ENCODE data around the gene CEPT1. TPM values are rescaled to one million over a fixed set of nuclear protein-coding genes. Genes with fewer than 3 reads are reported as not detected.

Gene CEPT1
- total and polyA plus RNA-seq, 2 experiments from 2014 or later, result 28.7 to 35.8 TPM

- Histone ChIP-seq H3K4me3 (no peak overlapping the region), H4K20me1 (ENCODE audit: insufficient read depth) (no peaks in the 10 kb centered on the region), H3K79me2 (ENCODE audit: insufficient read depth) (peaks cover 42% of the 10 kb centered on the region), H3K9ac (no peak overlapping the region), H3F3A (ENCODE audit: insufficient read depth) (no peaks in the 10 kb centered on the region), H3K27me3 (replicated peaks; ENCODE audit: insufficient read depth) (no peaks in the 10 kb centered on the region), H3K4me1 (ENCODE audit: insufficient read depth) (no peaks in the 10 kb centered on the region), H2AFZ (no peak overlapping the region), H3K9me2 (ENCODE audit: insufficient read depth) (no peaks in the 10 kb centered on the region), H3K4me2 (ENCODE audit: unreplicated experiment) (no peak overlapping the region), H3K27ac (no peak overlapping the region), H3K9me3 (ENCODE audit: low read depth) (no peaks in the 10 kb centered on the region), H3K36me3 (ENCODE audit: low read depth) (peaks cover 32% of the 10 kb centered on the region)
- in situ Hi-C loops (cut with MboI), result no loop called here
- no peak for TF ChIP-seq EZH2phosphoT487 (IDR thresholded peaks at IDR 0.05; ENCODE audit: insufficient read depth, low read depth)
- TF ChIP-seq EZH2 (IDR thresholded peaks at IDR 0.05; ENCODE audit: insufficient read depth, poor library complexity, severe bottlenecking), result no peak
- no peak for DNase-seq
- 94 to 100% methylated on average over 1 of the region's 1 CpG for WGBS, 2 experiments (ENCODE audit: low coverage in 1 of 2, low lambda C conversion rate in 2 of 2, missing lambda C conversion rate in 2 of 2)
Measured at GRCh38 chr1:111161843-111162487, 21.9 kb downstream of the CEPT1 start.

DNA sequence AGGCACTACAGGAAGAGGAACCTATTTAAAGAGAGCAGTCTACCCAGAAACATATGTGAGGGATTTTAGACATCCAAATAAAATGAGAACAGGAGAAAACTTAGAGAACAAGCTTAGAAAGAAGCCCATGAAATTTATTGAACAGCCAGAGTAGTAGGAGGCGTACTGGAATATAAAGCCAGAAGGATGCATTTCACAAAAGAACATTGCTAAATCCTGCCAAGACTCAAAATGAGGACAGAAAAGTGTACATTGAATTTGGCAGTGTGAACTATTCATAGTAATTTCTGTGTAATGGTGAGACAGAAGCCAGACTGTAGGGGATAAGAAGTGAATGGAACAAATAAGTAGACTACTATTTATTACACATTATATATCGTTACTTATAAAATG lies 22.5 kb downstream of the CEPT1 start:
- H3K4me1 ChIP-seq (ENCODE audit: insufficient read depth), result no peaks in the 10 kb centered on the region
- DNase-seq, result no peak
- no peaks in the 10 kb centered on the region for H3K27me3 ChIP-seq (replicated peaks; ENCODE audit: insufficient read depth)
- no peak overlapping the region for H2AFZ ChIP-seq
- no peak overlapping the region for H3K4me3 ChIP-seq
- H3K9ac ChIP-seq, result no peak overlapping the region
- H3K9me2 ChIP-seq (ENCODE audit: insufficient read depth), result no peaks in the 10 kb centered on the region
- WGBS, 2 experiments (ENCODE audit: low coverage in 1 of 2, low lambda C conversion rate in 2 of 2, missing lambda C conversion rate in 2 of 2), result 96 to 98% methylated on average over 2 of the region's 2 CpGs
- no peaks in the 10 kb centered on the region for H3F3A ChIP-seq (ENCODE audit: insufficient read depth)
- in situ Hi-C loops (cut with MboI), result no loop called here
- H3K9me3 ChIP-seq (ENCODE audit: low read depth), result no peaks in the 10 kb centered on the region
- no peak overlapping the region for H3K27ac ChIP-seq
- H3K4me2 ChIP-seq (ENCODE audit: unreplicated experiment), result no peak overlapping the region
- peaks cover 37% of the 10 kb centered on the region for H3K79me2 ChIP-seq (ENCODE audit: insufficient read depth)
- no peak for TF ChIP-seq EZH2 (IDR thresholded peaks at IDR 0.05; ENCODE audit: insufficient read depth, poor library complexity, severe bottlenecking)
- no peak for TF ChIP-seq EZH2phosphoT487 (IDR thresholded peaks at IDR 0.05; ENCODE audit: insufficient read depth, low read depth)
- H3K36me3 ChIP-seq (ENCODE audit: low read depth), result peaks cover 36% of the 10 kb centered on the region
- H4K20me1 ChIP-seq (ENCODE audit: insufficient read depth), result no peaks in the 10 kb centered on the region

GRCh38 chr1:111163363-111163762 lies 23.3 kb downstream of the CEPT1 start:
- Histone ChIP-seq H3K79me2 (ENCODE audit: insufficient read depth) (peaks cover 30% of the 10 kb centered on the region), H3K27me3 (replicated peaks; ENCODE audit: insufficient read depth) (no peaks in the 10 kb centered on the region), H2AFZ (no peak overlapping the region), H3K4me1 (ENCODE audit: insufficient read depth) (no peaks in the 10 kb centered on the region), H3K9ac (no peak overlapping the region), H3K9me3 (ENCODE audit: low read depth) (no peaks in the 10 kb centered on the region), H4K20me1 (ENCODE audit: insufficient read depth) (no peaks in the 10 kb centered on the region), H3K36me3 (ENCODE audit: low read depth) (peaks cover 44% of the 10 kb centered on the region), H3K27ac (no peak overlapping the region), H3K9me2 (ENCODE audit: insufficient read depth) (no peaks in the 10 kb centered on the region), H3K4me2 (ENCODE audit: unreplicated experiment) (no peak overlapping the region), H3K4me3 (no peak overlapping the region), H3F3A (ENCODE audit: insufficient read depth) (no peaks in the 10 kb centered on the region)
- in situ Hi-C loops (cut with MboI), result no loop called here
- 97 to 99% methylated on average over 4 of the region's 4 CpGs for WGBS, 2 experiments (ENCODE audit: low coverage in 1 of 2, low lambda C conversion rate in 2 of 2, missing lambda C conversion rate in 2 of 2)
- TF ChIP-seq EZH2 (IDR thresholded peaks at IDR 0.05; ENCODE audit: insufficient read depth, poor library complexity, severe bottlenecking), result no peak
- TF ChIP-seq EZH2phosphoT487 (IDR thresholded peaks at IDR 0.05; ENCODE audit: insufficient read depth, low read depth), result no peak
- DNase-seq, result no peak

DNA sequence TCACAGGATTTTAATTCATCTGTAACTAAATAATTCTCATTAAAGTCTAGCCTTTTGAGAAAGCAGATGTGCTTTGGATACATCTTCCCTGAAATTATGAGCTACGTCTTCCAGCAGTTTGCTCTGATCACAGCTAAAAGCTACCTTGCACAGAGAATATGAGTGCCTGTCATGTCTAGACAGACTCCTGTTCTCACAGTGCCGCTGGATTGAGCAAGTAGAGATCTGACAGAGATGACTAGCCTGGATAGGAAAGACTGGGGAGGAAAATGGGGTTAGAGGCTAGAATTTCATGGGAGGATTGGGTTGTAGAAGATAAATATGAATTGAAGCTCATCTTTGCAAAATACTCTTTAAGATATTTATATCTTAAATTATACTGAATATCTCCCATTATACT lies 24.1 kb downstream of the CEPT1 start:
- DNase-seq, result no peak
- Histone ChIP-seq H4K20me1 (ENCODE audit: insufficient read depth) (no peaks in the 10 kb centered on the region), H3F3A (ENCODE audit: insufficient read depth) (no peaks in the 10 kb centered on the region), H3K36me3 (ENCODE audit: low read depth) (peaks cover 46% of the 10 kb centered on the region), H3K4me2 (ENCODE audit: unreplicated experiment) (no peak overlapping the region), H3K4me3 (no peak overlapping the region), H3K9me2 (ENCODE audit: insufficient read depth) (no peaks in the 10 kb centered on the region), H3K4me1 (ENCODE audit: insufficient read depth) (no peaks in the 10 kb centered on the region), H3K9me3 (ENCODE audit: low read depth) (no peaks in the 10 kb centered on the region), H3K79me2 (ENCODE audit: insufficient read depth) (peaks cover 32% of the 10 kb centered on the region), H3K27ac (no peak overlapping the region), H3K27me3 (replicated peaks; ENCODE audit: insufficient read depth) (no peaks in the 10 kb centered on the region), H3K9ac (no peak overlapping the region), H2AFZ (no peak overlapping the region)
- TF ChIP-seq EZH2 (IDR thresholded peaks at IDR 0.05; ENCODE audit: insufficient read depth, poor library complexity, severe bottlenecking) (no peak), EZH2phosphoT487 (IDR thresholded peaks at IDR 0.05; ENCODE audit: insufficient read depth, low read depth) (no peak)
- WGBS, 2 experiments (ENCODE audit: low coverage in 1 of 2, low lambda C conversion rate in 2 of 2, missing lambda C conversion rate in 2 of 2), result 85 to 97% methylated on average over 2 of the region's 2 CpGs
- in situ Hi-C loops (cut with MboI), result no loop called here

DNA sequence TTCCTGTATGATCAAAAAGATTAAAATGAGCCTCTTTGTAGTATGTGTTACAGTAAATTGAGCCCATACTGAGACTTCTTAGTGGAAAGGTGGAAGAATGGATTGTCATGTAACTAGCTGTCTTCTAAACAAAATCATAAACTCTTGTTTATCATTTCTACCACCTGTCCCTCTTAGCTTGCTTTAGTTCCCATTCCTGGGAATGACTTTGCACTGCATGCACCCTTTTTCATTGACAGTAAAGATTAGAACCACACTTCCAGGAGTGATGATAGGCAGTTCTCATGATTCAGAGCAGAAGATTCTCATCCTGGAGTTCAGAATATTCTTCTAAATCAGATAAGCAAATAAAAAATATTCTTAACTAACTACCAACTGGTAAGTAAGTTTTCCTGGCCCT lies 32.4 kb downstream of the CEPT1 start:
- no peak for TF ChIP-seq EZH2 (IDR thresholded peaks at IDR 0.05; ENCODE audit: insufficient read depth, poor library complexity, severe bottlenecking)
- TF ChIP-seq EZH2phosphoT487 (IDR thresholded peaks at IDR 0.05; ENCODE audit: insufficient read depth, low read depth), result no peak
- no peaks in the 10 kb centered on the region for H4K20me1 ChIP-seq (ENCODE audit: insufficient read depth)
- H3K4me1 ChIP-seq (ENCODE audit: insufficient read depth), result no peaks in the 10 kb centered on the region; the same call in 1 of the 2 replicates
- no peak overlapping the region for H2AFZ ChIP-seq
- no peak overlapping the region for H3K4me3 ChIP-seq
- H3F3A ChIP-seq (ENCODE audit: insufficient read depth), result no peaks in the 10 kb centered on the region
- H3K9me3 ChIP-seq (ENCODE audit: low read depth), result no peaks in the 10 kb centered on the region
- no peaks in the 10 kb centered on the region for H3K27me3 ChIP-seq (replicated peaks; ENCODE audit: insufficient read depth)
- no peak overlapping the region for H3K27ac ChIP-seq
- H3K4me2 ChIP-seq (ENCODE audit: unreplicated experiment), result no peak overlapping the region
- DNase-seq, result no peak
- 0 out of 2 replicates have a peak, but pooled peaks cover 6% of the 10 kb centered on the region for H3K79me2 ChIP-seq (ENCODE audit: insufficient read depth)
- peaks cover 43% of the 10 kb centered on the region for H3K36me3 ChIP-seq (ENCODE audit: low read depth)
- in situ Hi-C loops (cut with MboI), result no loop called here
- no peaks in the 10 kb centered on the region for H3K9me2 ChIP-seq (ENCODE audit: insufficient read depth)
- no peak overlapping the region for H3K9ac ChIP-seq

Measured in GM23248 (cell line).